Measurements from ENCODE around the gene GALNT17.

GALNT17 gene

DNA sequence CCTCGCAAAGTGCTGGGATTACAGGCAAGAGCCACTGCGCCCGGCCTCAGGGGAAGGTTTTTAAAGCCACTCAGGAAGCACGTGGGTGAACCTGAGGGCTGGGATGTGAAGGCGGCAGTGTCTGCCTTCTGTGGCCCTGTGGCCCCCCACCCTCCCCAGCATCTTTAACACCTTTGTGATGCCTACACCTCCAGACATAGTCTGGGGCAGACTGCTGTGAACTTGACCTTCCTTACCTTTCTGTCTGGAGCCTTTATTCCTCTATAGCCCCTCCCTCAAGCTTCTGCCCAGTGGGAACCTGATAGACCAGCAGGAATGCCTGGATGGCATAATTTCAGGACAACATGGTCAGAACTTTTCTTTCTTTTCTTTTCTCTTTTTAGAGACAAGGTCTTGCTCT lies 550.2 kb downstream of the GALNT17 start:
- DNase-seq = no peak
- in situ Hi-C loops (cut with MboI; ENCODE audit: low pct_unique_long_range_greater_than_20kb, low sequenced_read_pairs) = no loop called here

DNA sequence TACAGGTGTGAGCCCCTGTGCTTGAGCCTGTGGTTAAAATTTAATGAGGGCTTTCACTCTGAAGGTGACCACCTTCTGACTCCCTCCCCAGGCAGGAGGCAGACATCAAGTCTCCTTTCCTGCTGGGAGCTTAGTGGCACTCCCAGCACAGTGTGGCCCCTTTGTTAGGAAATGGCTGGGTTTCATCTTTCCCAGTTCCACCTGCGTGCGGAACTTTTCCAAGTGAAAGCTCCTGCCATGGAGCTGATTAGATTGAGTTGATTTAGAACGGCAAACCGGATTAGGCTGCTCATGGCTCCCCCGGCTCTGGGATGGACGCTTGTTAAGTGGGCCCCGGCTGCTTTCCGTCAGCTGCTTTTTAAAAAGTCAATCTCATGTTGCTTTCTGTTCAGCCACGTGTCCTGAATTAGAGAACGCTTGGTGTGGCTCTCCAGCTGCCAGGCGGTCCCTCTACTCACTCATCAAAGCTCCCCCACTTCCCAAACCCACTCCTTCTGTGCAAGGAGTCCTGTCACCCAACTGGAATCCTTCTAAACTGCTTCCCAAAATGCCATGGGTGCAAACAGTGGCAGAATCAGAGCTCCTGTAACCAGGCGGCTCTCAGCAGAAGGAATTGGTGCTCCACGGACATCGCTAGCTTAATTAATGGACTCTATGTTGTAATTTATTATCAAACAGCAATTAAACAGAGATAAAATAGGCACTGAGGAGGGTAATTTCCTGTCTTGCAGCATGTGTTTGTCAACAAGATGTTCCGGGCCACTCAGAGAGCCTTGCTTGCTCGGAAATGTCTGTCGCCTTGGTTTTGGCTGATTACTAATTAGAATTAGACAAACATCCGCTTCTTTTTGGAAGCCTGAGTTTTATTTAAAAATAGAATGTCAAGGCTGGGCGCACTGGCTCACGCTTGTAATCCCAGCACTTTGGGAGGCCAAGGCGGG lies 551.2 kb downstream of the GALNT17 start:
- in situ Hi-C loops (cut with MboI; ENCODE audit: low pct_unique_long_range_greater_than_20kb, low sequenced_read_pairs) = no loop called here

DNA sequence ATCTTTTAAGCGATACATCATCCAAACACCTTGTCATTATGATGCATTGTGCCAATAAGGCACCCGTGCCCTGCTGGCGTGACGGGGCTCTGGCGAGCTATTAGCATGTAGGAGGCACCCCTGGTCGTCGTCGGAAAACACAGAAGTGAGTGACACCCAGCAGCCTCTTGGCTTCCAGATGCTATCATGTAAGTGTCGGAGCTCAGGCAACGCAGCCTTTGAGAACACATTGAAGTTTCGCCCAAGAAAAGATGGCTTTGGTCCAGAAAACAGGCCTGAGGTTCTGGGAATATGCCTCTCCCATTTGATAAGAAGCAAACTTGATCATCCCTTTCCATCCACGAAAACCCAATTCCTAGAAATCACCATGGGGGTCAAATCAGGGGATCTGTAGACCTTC lies 555.3 kb downstream of the GALNT17 start:
- in situ Hi-C loops (cut with MboI; ENCODE audit: low pct_unique_long_range_greater_than_20kb, low sequenced_read_pairs) = no loop called here
- DNase-seq = no peak

More for the DNA sequence above, 551.2 kb downstream of the GALNT17 start:
- no peak for DNase-seq

DNA sequence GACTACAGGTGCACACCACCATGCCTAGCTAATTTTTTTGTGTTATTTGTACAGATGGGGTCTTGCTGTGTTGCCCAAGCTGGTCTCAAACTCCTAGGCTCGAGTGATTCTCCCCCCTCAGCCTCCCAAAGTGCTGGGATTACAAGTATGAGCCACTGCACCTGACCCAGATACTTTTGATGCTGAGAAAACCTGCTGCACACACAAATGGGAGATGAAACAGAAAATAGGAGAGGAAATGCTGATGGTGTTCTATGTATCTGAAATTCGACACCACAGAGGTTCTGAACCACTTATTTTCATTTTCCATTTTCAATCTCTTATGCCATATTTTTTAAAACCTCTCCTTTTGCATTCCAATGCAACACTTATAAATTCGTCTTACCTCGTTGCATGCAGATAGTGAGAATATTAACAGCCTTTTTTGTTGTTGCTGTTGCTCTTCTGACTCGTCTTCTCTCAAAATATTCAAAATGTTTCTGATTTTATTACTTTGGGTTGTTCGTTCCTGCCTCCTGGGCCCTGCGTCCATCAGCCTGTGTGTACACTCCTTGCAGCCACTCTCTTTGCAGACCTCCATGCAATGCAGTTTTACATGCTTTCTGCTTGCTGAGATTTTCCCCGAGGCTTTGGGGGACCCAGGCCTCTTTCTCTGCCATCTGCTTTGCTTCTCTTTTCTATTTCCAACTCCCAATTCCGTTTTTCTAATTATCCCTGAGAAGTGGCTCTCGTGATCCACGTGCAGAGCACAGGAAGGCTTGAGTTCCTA lies 556.1 kb downstream of the GALNT17 start:
- no peak for DNase-seq
- in situ Hi-C loops (cut with MboI; ENCODE audit: low pct_unique_long_range_greater_than_20kb, low sequenced_read_pairs) = no loop called here

DNA sequence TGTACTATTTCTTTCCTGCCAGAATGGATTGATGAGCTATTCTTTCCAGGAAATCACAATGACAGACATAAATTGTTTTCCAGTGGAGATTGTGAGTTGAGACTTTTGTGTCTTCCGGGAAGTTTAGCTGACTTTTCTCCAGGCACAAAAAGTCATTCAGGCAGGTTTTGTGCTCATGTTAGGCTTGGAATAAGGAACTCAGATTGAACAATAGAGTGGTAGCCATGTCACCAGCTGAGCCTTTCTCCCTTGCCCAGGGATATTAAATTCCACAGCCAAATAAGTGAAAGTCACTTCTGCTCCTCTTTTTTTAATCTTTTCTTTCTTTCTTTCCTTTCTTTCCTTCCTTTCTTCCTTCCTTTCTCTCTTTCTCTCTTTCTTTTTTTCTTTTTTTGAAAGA lies 559.6 kb downstream of the GALNT17 start:
- in situ Hi-C loops (cut with MboI; ENCODE audit: low pct_unique_long_range_greater_than_20kb, low sequenced_read_pairs) = no loop called here
- no peak for DNase-seq

DNA sequence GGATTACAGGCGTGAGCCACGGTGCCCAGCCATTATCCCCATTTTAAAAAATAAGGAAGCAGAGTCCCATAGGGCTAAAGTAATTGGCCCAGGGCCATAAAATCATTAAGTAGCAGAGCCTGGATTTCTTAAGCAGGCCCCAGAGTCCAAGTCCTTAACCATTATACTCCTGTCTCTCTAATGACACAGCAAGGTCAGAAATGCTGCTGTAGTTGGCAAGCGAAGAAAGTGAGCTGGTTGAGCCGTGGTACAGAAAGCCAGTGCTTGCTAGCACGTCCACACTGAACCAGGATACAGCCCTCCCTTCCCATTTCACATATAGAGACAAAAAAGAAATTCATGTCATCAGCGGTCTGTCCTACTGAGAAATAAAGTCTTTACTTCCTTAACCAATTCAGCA lies 562.7 kb downstream of the GALNT17 start:
- in situ Hi-C loops (cut with MboI; ENCODE audit: low pct_unique_long_range_greater_than_20kb, low sequenced_read_pairs) = no loop called here
- DNase-seq = no peak

DNA sequence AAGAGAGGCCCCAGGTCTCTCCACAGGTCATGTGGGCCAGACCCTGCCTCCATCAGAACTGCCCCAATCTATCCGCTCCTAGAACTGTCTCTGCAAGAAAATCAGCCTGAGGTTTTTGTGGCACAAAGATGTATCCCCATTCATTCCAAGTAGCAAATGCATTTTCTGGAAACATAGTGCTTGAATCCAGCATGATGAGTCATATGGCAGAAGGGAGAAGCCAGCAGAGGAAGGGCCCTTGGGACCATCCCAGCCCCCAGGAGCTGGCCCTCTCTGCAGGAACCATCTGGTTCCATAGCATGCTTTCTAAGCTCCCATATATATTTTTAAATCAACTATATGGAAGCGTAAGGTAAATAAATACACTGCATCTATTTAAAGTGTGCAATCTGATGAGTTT lies 563.2 kb downstream of the GALNT17 start:
- in situ Hi-C loops (cut with MboI; ENCODE audit: low pct_unique_long_range_greater_than_20kb, low sequenced_read_pairs) = no loop called here
- DNase-seq = no peak

DNA sequence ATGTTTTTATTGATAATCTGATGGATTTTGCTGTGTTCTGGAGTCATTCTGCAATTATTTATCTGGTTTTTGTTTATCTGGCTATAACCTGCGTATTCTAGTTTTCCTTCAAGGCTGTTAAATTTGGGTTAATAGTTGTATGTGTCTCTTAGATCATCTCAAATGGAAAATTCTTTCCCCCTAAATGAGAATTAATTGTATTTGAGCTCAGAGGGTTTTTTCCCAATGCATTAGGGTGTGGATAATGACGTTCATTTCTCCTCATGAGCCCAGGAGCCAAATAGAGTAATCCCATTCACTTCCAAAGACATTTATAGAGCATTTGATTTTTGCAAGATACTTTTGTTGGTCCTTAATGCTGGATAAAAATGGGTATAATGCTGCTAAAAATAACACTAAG lies 564.6 kb downstream of the GALNT17 start:
- no peak for DNase-seq

DNA sequence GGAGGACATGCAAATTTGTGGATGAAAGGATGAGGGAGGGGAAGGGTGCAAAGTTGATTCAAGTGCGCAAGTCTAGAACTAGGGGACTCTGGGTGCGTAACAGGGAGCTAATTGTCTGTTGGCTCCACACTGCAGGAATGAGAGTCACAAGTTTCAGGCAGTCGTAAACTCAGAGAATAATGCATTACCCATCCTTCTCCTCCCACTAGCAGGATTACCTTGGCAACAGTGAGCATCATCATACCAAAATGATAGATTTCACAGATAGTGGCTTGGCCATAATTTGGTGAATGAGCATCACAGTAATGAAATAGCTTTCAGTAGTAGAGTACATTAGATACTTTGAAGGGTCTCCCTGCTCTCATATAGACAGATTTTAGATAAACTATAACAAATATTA lies 565.5 kb downstream of the GALNT17 start:
- DNase-seq = no peak
- in situ Hi-C loops (cut with MboI; ENCODE audit: low pct_unique_long_range_greater_than_20kb, low sequenced_read_pairs) = no loop called here

More for the DNA sequence above, 564.6 kb downstream of the GALNT17 start:
- in situ Hi-C loops (cut with MboI; ENCODE audit: low pct_unique_long_range_greater_than_20kb, low sequenced_read_pairs) = no loop called here

DNA sequence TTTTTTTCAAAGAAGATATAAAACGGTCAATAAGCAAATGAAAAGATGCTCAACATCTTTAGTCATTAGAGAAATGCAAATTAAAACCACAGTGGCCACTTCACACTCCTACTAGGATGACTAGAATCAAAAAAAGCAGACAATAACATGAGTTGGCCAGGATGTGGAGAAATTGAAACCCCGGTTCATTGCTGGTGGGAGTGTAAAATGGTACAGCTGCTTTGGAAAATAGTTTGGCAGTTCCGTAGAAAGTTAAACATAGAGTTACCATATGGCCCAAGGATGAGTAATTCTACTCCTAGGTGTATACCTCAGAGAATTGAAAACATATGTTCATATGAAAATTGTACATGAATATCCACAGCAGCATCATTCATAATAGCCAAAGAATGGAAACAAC lies 573.3 kb downstream of the GALNT17 start:
- DNase-seq = no peak
- in situ Hi-C loops (cut with MboI; ENCODE audit: low pct_unique_long_range_greater_than_20kb, low sequenced_read_pairs) = no loop called here

DNA sequence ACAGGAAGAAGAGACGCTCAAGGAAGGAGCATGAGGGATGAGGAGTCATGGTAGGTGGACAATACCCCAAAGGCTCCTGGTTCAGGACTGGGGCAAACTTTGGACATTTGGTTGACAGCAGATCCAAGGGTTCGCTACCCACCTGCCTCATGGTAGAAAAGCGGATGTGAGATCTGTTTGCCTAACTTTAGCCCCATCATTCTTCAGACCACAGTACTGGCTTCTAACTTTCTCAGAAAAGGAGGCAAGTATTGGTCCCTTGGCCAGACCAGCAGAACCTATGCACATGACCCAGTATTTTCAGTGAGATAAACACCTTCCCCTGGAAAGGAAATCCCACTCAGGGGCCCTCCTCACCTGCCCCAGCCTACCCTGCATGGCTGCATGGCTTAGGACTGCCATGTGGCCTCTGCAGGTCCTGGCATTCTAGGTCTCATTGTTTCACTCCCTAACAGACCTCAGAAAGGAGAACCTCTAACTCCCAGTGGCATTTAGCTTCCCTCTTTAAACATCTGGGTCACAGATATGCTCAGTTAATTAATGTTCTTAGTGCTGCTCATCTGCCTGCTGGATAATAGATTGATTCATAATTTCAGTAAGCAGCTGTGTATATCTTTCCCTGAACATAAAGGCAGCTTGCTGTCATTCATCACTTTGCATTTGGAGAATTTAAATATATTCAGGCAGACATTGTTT lies 574.1 kb downstream of the GALNT17 start:
- in situ Hi-C loops (cut with MboI; ENCODE audit: low pct_unique_long_range_greater_than_20kb, low sequenced_read_pairs) = no loop called here

DNA sequence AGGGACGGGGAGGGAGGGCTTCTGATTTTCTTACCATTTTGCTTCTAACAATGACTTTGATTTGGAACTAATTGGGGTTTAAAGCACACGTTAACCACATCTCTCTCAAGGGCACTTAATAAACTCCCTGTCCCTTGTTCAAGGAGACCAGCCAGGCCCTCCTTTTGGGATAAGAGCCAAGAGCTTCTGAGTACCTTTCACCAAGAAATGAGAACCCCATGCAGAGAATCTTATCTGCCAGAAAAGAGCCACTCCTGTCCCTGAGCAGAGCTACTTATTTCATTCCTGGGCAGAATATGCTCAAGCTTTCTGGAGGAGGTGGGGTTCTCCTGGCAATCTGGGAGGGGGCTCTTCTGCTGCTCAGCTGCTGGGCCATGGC lies 574.6 kb downstream of the GALNT17 start:
- no peak for DNase-seq
- in situ Hi-C loops (cut with MboI; ENCODE audit: low pct_unique_long_range_greater_than_20kb, low sequenced_read_pairs) = no loop called here

More for the DNA sequence above, 574.1 kb downstream of the GALNT17 start:
- no peak for DNase-seq

DNA sequence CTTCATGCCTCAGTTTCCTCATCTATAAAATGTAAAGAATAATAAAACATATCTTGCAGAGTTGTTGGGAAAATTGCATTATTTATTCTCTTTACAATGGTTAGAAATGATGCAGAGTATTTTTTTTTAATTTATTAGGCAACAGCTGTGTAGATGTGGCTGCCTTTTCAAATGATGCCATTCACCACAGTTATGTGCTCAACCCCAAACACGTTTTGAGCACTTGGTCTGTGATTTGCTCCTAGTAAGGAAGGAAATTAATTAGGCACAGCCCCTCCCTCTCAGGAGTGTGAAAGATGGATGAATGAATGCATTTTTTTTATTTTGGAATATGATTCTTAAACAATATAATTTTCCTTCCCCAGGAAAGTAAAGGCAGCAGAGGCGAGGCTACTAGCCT lies 575.1 kb downstream of the GALNT17 start:
- in situ Hi-C loops (cut with MboI; ENCODE audit: low pct_unique_long_range_greater_than_20kb, low sequenced_read_pairs) = no loop called here
- no peak for DNase-seq

DNA sequence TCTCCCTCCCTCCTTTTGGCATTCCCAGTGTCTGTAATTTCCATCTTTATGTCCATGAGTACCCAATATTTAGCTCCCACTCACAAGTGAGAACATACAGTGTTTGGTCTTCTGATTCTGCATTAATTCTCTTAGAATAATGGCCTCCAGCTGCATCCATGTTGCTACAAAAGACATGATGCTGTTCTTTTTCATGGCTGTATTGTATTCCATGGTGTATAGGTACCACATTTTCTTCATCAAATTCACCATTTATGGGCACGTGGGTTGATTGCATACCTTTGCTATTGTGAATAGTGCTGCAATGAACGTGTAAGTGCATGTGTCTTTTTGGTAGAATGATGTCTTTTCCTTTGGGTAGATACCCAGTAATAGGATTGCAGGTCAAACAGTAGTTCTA lies 576.8 kb downstream of the GALNT17 start:
- in situ Hi-C loops (cut with MboI; ENCODE audit: low pct_unique_long_range_greater_than_20kb, low sequenced_read_pairs) = no loop called here
- no peak for DNase-seq

DNA sequence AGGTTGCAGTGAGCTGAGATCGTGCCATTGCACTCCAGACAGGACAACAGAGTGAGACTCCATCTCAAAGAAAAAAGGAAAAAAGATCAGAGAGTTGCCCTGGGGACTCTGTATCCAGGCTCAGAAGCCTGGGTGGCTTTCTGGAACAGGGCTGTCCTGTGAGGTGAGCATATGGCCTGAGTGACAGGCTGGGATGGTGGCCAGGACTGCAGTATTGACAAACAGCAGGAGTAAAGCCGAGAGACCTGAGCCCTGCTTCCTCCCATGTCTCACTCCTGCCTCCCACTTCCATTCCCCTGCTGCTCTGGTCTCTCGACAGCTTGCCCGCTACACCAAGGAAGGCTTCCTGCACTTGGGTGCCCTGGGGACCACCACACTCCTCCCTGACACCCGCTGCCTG lies 578.5 kb downstream of the GALNT17 start:
- in situ Hi-C loops (cut with MboI; ENCODE audit: low pct_unique_long_range_greater_than_20kb, low sequenced_read_pairs) = no loop called here

DNA sequence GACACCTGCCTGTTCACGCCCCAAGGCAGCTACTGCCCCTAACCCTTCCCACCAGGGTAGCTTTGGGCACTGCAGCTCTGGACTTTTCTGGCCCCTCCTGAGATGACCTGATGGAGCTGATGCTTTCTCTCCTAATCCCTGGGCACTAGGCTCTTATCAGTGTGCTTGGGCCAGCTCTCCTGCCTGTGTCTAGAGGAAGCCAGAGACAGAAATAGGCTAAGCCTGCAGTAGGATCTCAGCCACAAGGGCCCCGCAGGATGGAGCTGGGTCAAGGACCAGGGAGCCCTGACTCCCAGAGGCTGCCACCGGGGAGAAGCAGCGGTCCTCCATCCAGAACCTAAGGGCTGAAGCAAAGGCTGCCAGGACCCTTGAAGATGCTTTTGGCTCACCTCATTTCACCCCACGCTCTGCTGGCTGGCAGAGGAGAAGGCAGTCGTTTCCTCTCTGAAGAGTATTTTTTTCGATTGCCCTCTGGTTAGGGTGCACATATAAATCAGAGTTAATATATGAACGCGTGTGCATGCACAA lies 580.8 kb downstream of the GALNT17 start:
- in situ Hi-C loops (cut with MboI; ENCODE audit: low pct_unique_long_range_greater_than_20kb, low sequenced_read_pairs) = no loop called here
- no peak for DNase-seq

More for the DNA sequence above, 578.5 kb downstream of the GALNT17 start:
- no peak for DNase-seq

DNA sequence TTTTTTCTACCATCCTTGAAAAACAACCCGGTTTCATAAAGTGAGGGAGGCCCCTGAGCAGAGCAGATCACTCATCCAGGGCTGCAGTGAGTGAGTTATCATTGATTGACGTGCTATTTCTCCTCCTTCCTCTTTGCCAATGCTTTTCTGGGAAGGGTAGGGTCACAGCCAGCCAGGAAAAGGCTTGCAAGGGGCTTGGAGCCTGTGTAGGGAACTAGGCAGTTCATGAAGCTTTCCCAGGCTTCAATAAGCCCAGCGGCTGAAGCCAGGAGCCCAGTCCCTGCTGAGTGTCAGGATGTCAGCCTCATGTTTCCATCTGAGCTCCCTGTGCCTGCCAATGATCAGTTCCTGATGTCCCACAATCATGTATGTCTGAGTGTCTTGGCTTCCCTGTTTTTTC lies 584.7 kb downstream of the GALNT17 start:
- in situ Hi-C loops (cut with MboI; ENCODE audit: low pct_unique_long_range_greater_than_20kb, low sequenced_read_pairs) = no loop called here

DNA sequence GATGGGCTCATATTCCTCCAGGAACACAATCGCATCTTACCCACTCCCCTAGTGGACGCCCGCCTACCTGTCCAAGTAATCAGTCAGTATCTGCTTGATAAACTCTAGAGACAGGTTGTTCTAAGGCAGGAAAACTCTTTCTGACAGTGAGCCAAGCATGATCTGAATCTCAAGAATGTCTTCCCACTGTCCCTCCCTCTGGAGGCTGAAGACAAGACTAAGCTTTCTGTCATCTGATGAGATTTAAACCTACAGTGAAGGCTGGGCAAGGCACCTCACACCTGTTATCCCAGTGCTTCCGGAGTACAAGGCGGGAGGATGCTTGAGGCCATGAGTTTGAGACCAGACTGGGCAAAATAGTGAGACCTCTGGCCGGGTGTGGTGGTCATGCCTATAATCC lies 586.6 kb downstream of the GALNT17 start:
- no peak for DNase-seq
- in situ Hi-C loops (cut with MboI; ENCODE audit: low pct_unique_long_range_greater_than_20kb, low sequenced_read_pairs) = no loop called here

More for the DNA sequence above, 584.7 kb downstream of the GALNT17 start:
- no peak for DNase-seq

DNA sequence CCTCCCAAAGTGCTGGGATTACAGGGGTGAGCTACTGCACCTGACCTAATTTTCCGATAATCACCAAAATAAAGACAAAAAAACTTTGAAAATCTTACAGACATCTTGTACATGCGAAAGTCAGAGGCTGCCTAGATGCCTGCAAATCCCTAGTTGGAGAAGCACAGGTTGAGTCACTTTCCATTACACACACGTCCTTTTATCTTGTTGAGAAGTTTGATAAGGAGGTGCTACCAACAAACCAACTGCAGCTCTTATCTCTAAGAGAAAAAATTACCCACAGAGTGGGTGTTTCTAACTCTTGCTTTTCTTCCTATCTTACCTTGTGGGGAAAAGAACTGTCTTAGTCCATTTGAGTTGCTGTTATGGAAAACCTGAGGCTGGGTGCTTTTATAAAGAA lies 589.8 kb downstream of the GALNT17 start:
- in situ Hi-C loops (cut with MboI; ENCODE audit: low pct_unique_long_range_greater_than_20kb, low sequenced_read_pairs) = no loop called here
- no peak for DNase-seq

DNA sequence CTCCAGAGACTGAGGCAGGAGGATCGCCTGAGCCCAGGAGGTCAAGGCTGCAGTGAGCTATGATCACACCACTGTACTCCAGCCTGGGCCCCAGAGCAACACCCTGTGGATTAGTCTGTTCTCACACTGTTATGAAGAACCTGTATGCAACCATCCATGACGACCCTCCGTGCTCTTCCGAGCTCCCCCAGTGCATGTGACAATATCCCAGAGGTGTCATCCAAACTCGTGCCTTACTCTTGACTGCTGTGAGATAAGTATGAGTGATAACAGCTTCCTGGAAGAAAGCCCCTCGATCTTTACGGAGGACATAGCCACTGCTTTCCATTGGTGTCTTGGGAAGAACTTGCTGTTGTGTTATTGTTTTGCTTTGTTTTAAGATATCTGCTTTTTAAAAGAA lies 591.9 kb downstream of the GALNT17 start:
- DNase-seq = no peak
- in situ Hi-C loops (cut with MboI; ENCODE audit: low pct_unique_long_range_greater_than_20kb, low sequenced_read_pairs) = no loop called here
